ENCODE measurements around the gene ATP6V1G2. TPM values are rescaled to one million over a fixed set of nuclear protein-coding genes. Genes with fewer than 3 reads are reported as not detected.
A peak's percentile ranks its signal among the peaks of the same experiment; 100 is the strongest.

Gene ATP6V1G2
- total RNA-seq, 4 donors from 2014 or later = 0.60 to 3.8 (median 2.2) TPM

- H3K9me3 ChIP-seq = no peaks in the 10 kb centered on the region
- peak overlapping the region; percentile 34 to 50 (median 34) for H3K4me3 ChIP-seq
- H3K27me3 ChIP-seq = no peaks in the 10 kb centered on the region
- TF ChIP-seq POLR2A (IDR thresholded peaks at IDR 0.05) = no peak
- TF ChIP-seq CTCF (IDR thresholded peaks at IDR 0.05) = no peak
- peak in 1 of 2 donors; percentile 13 for TF ChIP-seq EP300 (IDR thresholded peaks at IDR 0.05)
- H3K36me3 ChIP-seq = peaks cover 0 to 40% (median 3%) of the 10 kb centered on the region in 3 donors
- peak overlapping the region; percentile 85 to 92 (median 88) for H3K27ac ChIP-seq
- 76 to 77% methylated on average over 24 of the region's 24 CpGs for WGBS, 2 donors
- H3K4me1 ChIP-seq = peaks cover 0 to 39% (median 14%) of the 10 kb centered on the region in 4 donors
- DNase-seq (ENCODE audit: low spot score in 2 of 2) = no peak
These were observed 1.5 kb upstream of the ATP6V1G2 start for GRCh38 chr6:31547727-31548543.

- TF ChIP-seq CTCF (IDR thresholded peaks at IDR 0.05) = peak in 2 of 5 experiments; percentile 8 to 15
- TF ChIP-seq EP300 (IDR thresholded peaks at IDR 0.05) = peak; percentile 93 to 96
- TF ChIP-seq POLR2A (IDR thresholded peaks at IDR 0.05) = peak in 1 of 2 donors; percentile 74
- Histone ChIP-seq H3K4me3 (peak within 1 kb of the TSS; percentile 34 to 50 (median 34)), H3K4me1 (peaks cover 0 to 44% (median 19%) of the 10 kb centered on the region in 4 donors), H3K27ac (peak within 1 kb of the TSS; percentile 85 to 92 (median 88)), H3K9me3 (no peaks in the 10 kb centered on the region), H3K36me3 (peaks cover 0 to 35% (median 3%) of the 10 kb centered on the region in 3 donors), H3K27me3 (no peaks in the 10 kb centered on the region)
- DNase-seq (ENCODE audit: low spot score in 2 of 2) = peak; percentile 93 to 94
- WGBS, 2 donors = 0 to 1% methylated on average over 25 of the region's 25 CpGs
These were observed 734 bp upstream of the ATP6V1G2 start, which contains the start of gene NFKBIL1 for GRCh38 chr6:31546958-31547726. Gene NFKBIL1 (plus strand): TSS chr6:31547608. CDS start chr6:31547695, 87 bp downstream.

- Histone ChIP-seq H3K27ac (no peak overlapping the region), H3K36me3 (peaks cover 0 to 17% (median 3%) of the 10 kb centered on the region in 3 donors), H3K4me1 (peaks cover 0 to 46% (median 20%) of the 10 kb centered on the region in 4 donors), H3K27me3 (no peaks in the 10 kb centered on the region), H3K9me3 (no peaks in the 10 kb centered on the region), H3K4me3 (no peak overlapping the region)
- 71 to 76% methylated on average over 7 of the region's 7 CpGs for WGBS, 2 donors
- no peak for DNase-seq (ENCODE audit: low spot score in 2 of 2)
- TF ChIP-seq POLR2A (IDR thresholded peaks at IDR 0.05) (no peak), CTCF (IDR thresholded peaks at IDR 0.05) (no peak), EP300 (IDR thresholded peaks at IDR 0.05) (no peak)
These were observed 1.1 kb downstream of the ATP6V1G2 start for GRCh38 chr6:31545291-31545690.

GRCh38 chr6:31544676-31545075 is 1.7 kb downstream of the ATP6V1G2 start:
- WGBS, 2 donors = 65 to 77% methylated on average over 2 of the region's 2 CpGs
- H3K4me1 ChIP-seq = peaks cover 4 to 52% (median 27%) of the 10 kb centered on the region in 4 donors
- no peak overlapping the region for H3K27ac ChIP-seq
- H3K27me3 ChIP-seq = no peaks in the 10 kb centered on the region
- H3K4me3 ChIP-seq = no peak overlapping the region
- DNase-seq (ENCODE audit: low spot score in 2 of 2) = no peak
- TF ChIP-seq POLR2A (IDR thresholded peaks at IDR 0.05) (no peak), EP300 (IDR thresholded peaks at IDR 0.05) (no peak), CTCF (IDR thresholded peaks at IDR 0.05) (no peak)
- H3K36me3 ChIP-seq = peaks cover 0 to 17% (median 3%) of the 10 kb centered on the region in 3 donors
- H3K9me3 ChIP-seq = no peaks in the 10 kb centered on the region

Measured in tibial nerve (tissue), 4 donors.